GM12891 (cell line): ENCODE measurements around the gene WBP1L.

Experiments
- PAX5 ChIP-seq: IDR thresholded peaks from 2 replicates; pipeline ENCODE4 v1.6.1; 2011; ENCODE audit warnings: low read length, moderate library complexity, mild to moderate bottlenecking; ENCODE audit not compliant: insufficient read depth, severe bottlenecking
- POLR2A ChIP-seq: IDR thresholded peaks from 2 replicates; pipeline ENCODE4 v1.6.1; 2011; ENCODE audit warnings: low read depth, low read length, control low read depth
- POLR2AphosphoS5 ChIP-seq: IDR thresholded peaks from 2 replicates; pipeline ENCODE4 v1.6.1; 2011; ENCODE audit warnings: low read depth, low read length, control low read depth
- SPI1 ChIP-seq: IDR thresholded peaks from 2 replicates; pipeline ENCODE4 v1.6.1; 2011; ENCODE audit warnings: low read depth, low read length, control low read depth
- TAF1 ChIP-seq: IDR thresholded peaks from 2 replicates; pipeline ENCODE4 v1.6.1; 2011; ENCODE audit warnings: low read depth, low read length, control low read depth

- no peak for TF ChIP-seq POLR2AphosphoS5
- no peak for TF ChIP-seq POLR2A
- no peak for TF ChIP-seq TAF1
- TF ChIP-seq SPI1, result no peak
- TF ChIP-seq PAX5, result no peak
Observed at GRCh38 chr10:102753718-102754117, 10.0 kb downstream of the WBP1L start.
